Fibroblast of lung (primary cell): ENCODE results near the gene GCSH.

Source experiments
- EZH2 ChIP-seq: IDR thresholded peaks from 2 replicates; pipeline ENCODE4 v1.5.1; 2012; ENCODE audit warnings: low read length, control low read depth, mild to moderate bottlenecking; ENCODE audit errors: missing control alignments
- TF ChIP-seq, protein P1 (sequence below), 2 donors: IDR thresholded peaks in 1 of 2; conservative IDR thresholded peaks in 1 of 2; 1 replicate in 1 of 2; 2 replicates in 1 of 2; pipeline ENCODE4 v1.5.1; 2011 to 2012; ENCODE audit warnings: low read length in 2 of 2, control low read depth in 1 of 2, inconsistent platforms in 1 of 2, low read depth in 1 of 2, mild to moderate bottlenecking in 1 of 2

DNA sequence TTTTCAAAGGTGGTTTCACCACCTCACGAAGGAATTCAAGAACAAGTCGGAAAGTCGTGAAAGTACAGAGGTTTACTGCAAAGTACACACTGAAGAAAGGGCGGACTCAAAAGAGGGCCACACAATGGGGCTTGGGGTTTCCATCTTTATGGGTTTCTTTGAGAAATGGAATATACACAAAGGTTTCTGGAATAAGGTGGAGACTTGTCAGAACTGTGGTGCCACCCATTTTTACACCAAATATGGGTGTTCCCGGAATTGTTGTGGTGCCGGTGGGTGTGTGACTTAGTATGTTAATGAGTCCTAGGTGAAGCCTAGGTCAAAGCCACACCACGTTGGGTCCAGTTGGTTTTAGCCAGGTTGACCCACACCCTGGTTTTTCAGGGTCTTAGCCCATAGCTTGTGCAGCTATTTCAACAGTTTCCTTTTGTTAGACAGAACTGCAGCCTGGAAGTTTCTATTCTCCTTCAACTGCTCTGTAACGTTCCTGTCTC lies 567 bp upstream of the GCSH start:
- TF ChIP-seq EZH2, result no peak
- TF ChIP-seq, protein P1, sequence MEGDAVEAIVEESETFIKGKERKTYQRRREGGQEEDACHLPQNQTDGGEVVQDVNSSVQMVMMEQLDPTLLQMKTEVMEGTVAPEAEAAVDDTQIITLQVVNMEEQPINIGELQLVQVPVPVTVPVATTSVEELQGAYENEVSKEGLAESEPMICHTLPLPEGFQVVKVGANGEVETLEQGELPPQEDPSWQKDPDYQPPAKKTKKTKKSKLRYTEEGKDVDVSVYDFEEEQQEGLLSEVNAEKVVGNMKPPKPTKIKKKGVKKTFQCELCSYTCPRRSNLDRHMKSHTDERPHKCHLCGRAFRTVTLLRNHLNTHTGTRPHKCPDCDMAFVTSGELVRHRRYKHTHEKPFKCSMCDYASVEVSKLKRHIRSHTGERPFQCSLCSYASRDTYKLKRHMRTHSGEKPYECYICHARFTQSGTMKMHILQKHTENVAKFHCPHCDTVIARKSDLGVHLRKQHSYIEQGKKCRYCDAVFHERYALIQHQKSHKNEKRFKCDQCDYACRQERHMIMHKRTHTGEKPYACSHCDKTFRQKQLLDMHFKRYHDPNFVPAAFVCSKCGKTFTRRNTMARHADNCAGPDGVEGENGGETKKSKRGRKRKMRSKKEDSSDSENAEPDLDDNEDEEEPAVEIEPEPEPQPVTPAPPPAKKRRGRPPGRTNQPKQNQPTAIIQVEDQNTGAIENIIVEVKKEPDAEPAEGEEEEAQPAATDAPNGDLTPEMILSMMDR (conservative IDR thresholded peaks at IDR 0.05 in 1 of 2, IDR thresholded peaks at IDR 0.05 in 1 of 2; ENCODE audit: low read depth in 1 of 2, low read length in 2 of 2), result no peak
